HepG2 (cell line): ENCODE data around the gene SRSF2. TPM values are rescaled to one million over a fixed set of nuclear protein-coding genes. Genes with fewer than 3 reads are reported as not detected.

Source experiments
- ASH2L ChIP-seq: fragments of 300-600, 200-600 bp; sonication (generic); IDR thresholded peaks from 2 replicates; pipeline ENCODE4 v1.7.0; 2017; ENCODE audit warnings: low read depth, mild to moderate bottlenecking, moderate library complexity, mixed read lengths, low read length; ENCODE audit not compliant: insufficient read length
- ATF1 ChIP-seq: IDR thresholded peaks from 2 replicates; pipeline ENCODE4 v1.6.1; 2016; ENCODE audit warnings: mild to moderate bottlenecking, control low read depth
- ATF2 ChIP-seq: sonication (generic); formaldehyde crosslinking; IDR thresholded peaks from 2 replicates; pipeline ENCODE4 v1.4.0; 2020; ENCODE audit warnings: missing genetic modification reagents
- DMTF1 ChIP-seq: sonication (generic); formaldehyde crosslinking; IDR thresholded peaks from 2 replicates; pipeline ENCODE4 v1.4.0; 2020; ENCODE audit warnings: mild to moderate bottlenecking, missing genetic modification reagents
- JDP2 ChIP-seq: sonication (generic); formaldehyde crosslinking; IDR thresholded peaks from 2 replicates; pipeline ENCODE4 v1.8.1; 2022; ENCODE audit warnings: missing genetic modification reagents, borderline replicate concordance
- KDM3A ChIP-seq: IDR thresholded peaks from 2 replicates; pipeline ENCODE4 v1.6.1; 2018; ENCODE audit warnings: low read depth, missing compliant biosample characterization
- MZF1 ChIP-seq: sonication (generic); formaldehyde crosslinking; IDR thresholded peaks from 2 replicates; pipeline ENCODE4 v1.8.1; 2023; ENCODE audit warnings: mild to moderate bottlenecking, missing genetic modification reagents, borderline replicate concordance
- NONO ChIP-seq, 2 experiments: fragments of 450-650 bp in 1 of 2; sonication (generic) in 1 of 2; formaldehyde crosslinking in 1 of 2; IDR thresholded peaks in 1 of 2; conservative IDR thresholded peaks in 1 of 2; 2 replicates each; pipeline versions ENCODE4 v1.6.1 to v1.8.0; 2017 to 2022; ENCODE audit warnings: mild to moderate bottlenecking in 1 of 2, missing genetic modification reagents in 1 of 2, moderate library complexity in 1 of 2
- SCMH1 ChIP-seq: sonication (generic); formaldehyde crosslinking; IDR thresholded peaks from 2 replicates; pipeline ENCODE4 v1.9.0; 2021; ENCODE audit warnings: missing genetic modification reagents, mild to moderate bottlenecking, borderline replicate concordance
- ZBTB1 ChIP-seq: sonication (generic); formaldehyde crosslinking; IDR thresholded peaks from 2 replicates; pipeline ENCODE4 v1.4.0; 2020; ENCODE audit warnings: missing genetic modification reagents, borderline replicate concordance
- ZNF550 ChIP-seq: sonication (generic); formaldehyde crosslinking; IDR thresholded peaks from 2 replicates; pipeline ENCODE4 v1.4.0; 2020; ENCODE audit warnings: mild to moderate bottlenecking, missing genetic modification reagents, borderline replicate concordance
- ZNF749 ChIP-seq: sonication (generic); formaldehyde crosslinking; IDR thresholded peaks from 2 replicates; pipeline ENCODE4 v1.8.0; 2022; ENCODE audit warnings: mild to moderate bottlenecking, missing genetic modification reagents, moderate library complexity, borderline replicate concordance
- ZNF772 ChIP-seq: sonication (generic); formaldehyde crosslinking; IDR thresholded peaks from 2 replicates; pipeline ENCODE4 v1.5.0; 2020; ENCODE audit warnings: mild to moderate bottlenecking, missing genetic modification reagents
- ZNF777 ChIP-seq: sonication (generic); formaldehyde crosslinking; IDR thresholded peaks from 2 replicates; pipeline ENCODE4 v1.4.0; 2020; ENCODE audit warnings: missing genetic modification reagents
- ZNF781 ChIP-seq: sonication (generic); formaldehyde crosslinking; IDR thresholded peaks from 2 replicates; pipeline ENCODE4 v1.5.1; 2020; ENCODE audit warnings: borderline replicate concordance, mild to moderate bottlenecking, missing genetic modification reagents; ENCODE audit errors: not compliant biosample characterization
- ZNF788 ChIP-seq: sonication (generic); formaldehyde crosslinking; IDR thresholded peaks from 2 replicates; pipeline ENCODE4 v1.5.0; 2020; ENCODE audit warnings: mild to moderate bottlenecking, missing genetic modification reagents, borderline replicate concordance
- polyA plus RNA-seq, 8 experiments: library from polyadenylated mRNA; depleted of rRNA in 3 of 8; stranded (reverse) in 7 of 8; unstranded in 1 of 8; fragments of >200 nt; fragmentation: Illumina TruSeq in 4 of 8; extraction: Trizol in 4 of 8; gene quantifications; 2 replicates each; pipeline versions ENCODE4 v1.2.1 to v1.2.3, GENCODE V29; 2011 to 2016; ENCODE audit warnings: low read depth in 4 of 8, missing spikeins in 1 of 8, mixed read lengths in 1 of 8; ENCODE audit not compliant: insufficient read depth in 1 of 8
- total RNA-seq, 5 experiments: library from RNA; depleted of rRNA; stranded (reverse); fragments of >200 nt; fragmentation: Illumina TruSeq; extraction: Trizol; gene quantifications; 2 replicates each; pipeline ENCODE4 v1.2.3, GENCODE V29; 2016; ENCODE audit warnings: low read depth in 1 of 5
- TF ChIP-seq, protein P1 (sequence below): sonication (generic); formaldehyde crosslinking; IDR thresholded peaks from 2 replicates; pipeline ENCODE4 v1.4.0; 2020; ENCODE audit warnings: missing genetic modification reagents
- TF ChIP-seq, protein P2 (sequence below): sonication (generic); formaldehyde crosslinking; IDR thresholded peaks from 2 replicates; pipeline ENCODE4 v1.9.0; 2021; ENCODE audit warnings: missing genetic modification reagents, mild to moderate bottlenecking, borderline replicate concordance

The SRSF2 gene
- total and polyA plus RNA-seq, 2 of the 13 experiments (the other 11 are each of a cell fraction or from before 2014, with no cell fraction given): 306 to 319 TPM

DNA sequence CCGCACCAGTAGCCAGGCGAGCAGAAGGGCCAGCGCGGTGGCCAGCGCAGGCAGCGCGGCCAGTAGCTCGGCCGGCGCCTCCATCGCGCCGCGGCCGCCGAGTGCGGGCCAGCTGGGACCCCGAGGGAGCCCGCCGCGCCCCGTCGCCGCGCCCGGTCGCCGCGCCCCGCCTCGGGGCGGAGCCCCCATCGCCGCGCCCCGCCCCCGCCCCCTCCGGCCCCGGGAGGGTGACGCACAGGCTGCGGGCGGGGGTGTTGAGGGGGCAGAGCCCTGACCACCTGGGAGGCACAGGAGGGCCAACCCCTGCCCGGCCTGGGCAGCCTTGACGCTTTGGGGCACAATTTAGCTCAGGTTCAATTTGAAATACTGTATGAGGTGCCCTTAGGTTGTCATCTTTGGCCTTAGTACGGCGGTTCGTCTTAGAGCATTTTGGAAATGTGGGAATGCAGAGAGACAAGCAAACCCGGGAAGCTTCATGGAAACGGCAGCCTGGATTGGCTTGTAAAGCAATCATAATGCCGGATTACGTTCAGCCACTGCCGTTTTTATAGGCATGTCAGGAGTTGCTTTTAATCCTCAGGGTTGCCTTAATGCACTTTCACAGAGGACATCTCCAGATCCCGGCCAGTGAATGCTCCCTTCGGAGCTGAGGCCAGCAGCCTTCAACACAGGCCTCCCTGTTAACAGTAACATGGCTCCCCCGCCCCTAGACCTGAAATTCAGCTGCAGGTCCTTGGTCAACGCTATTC is 26.1 kb downstream of the SRSF2 start, which contains the start of gene MXRA7 (continued):
- TF ChIP-seq ZNF777 (CRISPR knock-in tag): no peak
- TF ChIP-seq ZNF749 (CRISPR knock-in tag): no peak
- no peak for TF ChIP-seq ATF1
- TF ChIP-seq NONO (IDR thresholded peaks at IDR 0.05): no peak
- no peak for TF ChIP-seq NONO (CRISPR knock-in tag; conservative IDR thresholded peaks at IDR 0.05)
- TF ChIP-seq, protein P1, sequence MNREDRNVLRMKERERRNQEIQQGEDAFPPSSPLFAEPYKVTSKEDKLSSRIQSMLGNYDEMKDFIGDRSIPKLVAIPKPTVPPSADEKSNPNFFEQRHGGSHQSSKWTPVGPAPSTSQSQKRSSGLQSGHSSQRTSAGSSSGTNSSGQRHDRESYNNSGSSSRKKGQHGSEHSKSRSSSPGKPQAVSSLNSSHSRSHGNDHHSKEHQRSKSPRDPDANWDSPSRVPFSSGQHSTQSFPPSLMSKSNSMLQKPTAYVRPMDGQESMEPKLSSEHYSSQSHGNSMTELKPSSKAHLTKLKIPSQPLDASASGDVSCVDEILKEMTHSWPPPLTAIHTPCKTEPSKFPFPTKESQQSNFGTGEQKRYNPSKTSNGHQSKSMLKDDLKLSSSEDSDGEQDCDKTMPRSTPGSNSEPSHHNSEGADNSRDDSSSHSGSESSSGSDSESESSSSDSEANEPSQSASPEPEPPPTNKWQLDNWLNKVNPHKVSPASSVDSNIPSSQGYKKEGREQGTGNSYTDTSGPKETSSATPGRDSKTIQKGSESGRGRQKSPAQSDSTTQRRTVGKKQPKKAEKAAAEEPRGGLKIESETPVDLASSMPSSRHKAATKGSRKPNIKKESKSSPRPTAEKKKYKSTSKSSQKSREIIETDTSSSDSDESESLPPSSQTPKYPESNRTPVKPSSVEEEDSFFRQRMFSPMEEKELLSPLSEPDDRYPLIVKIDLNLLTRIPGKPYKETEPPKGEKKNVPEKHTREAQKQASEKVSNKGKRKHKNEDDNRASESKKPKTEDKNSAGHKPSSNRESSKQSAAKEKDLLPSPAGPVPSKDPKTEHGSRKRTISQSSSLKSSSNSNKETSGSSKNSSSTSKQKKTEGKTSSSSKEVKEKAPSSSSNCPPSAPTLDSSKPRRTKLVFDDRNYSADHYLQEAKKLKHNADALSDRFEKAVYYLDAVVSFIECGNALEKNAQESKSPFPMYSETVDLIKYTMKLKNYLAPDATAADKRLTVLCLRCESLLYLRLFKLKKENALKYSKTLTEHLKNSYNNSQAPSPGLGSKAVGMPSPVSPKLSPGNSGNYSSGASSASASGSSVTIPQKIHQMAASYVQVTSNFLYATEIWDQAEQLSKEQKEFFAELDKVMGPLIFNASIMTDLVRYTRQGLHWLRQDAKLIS (CRISPR knock-in tag): no peak
- no peak for TF ChIP-seq MZF1 (CRISPR knock-in tag)
- TF ChIP-seq ZBTB1: no peak
- TF ChIP-seq KDM3A (CRISPR knock-in tag): no peak
- TF ChIP-seq ZNF788: 0 out of 2 replicates have a peak, but pooled peaks have one; percentile 41
- TF ChIP-seq DMTF1: no peak
- 0 out of 2 replicates have a peak, but pooled peaks have one; percentile 44 for TF ChIP-seq ATF2 (CRISPR knock-in tag)
- TF ChIP-seq ZNF781 (CRISPR knock-in tag): peak; percentile 61
- TF ChIP-seq ZNF772 (CRISPR knock-in tag): peak; percentile 24; the same call in 1 of the 2 replicates
- TF ChIP-seq, protein P2, sequence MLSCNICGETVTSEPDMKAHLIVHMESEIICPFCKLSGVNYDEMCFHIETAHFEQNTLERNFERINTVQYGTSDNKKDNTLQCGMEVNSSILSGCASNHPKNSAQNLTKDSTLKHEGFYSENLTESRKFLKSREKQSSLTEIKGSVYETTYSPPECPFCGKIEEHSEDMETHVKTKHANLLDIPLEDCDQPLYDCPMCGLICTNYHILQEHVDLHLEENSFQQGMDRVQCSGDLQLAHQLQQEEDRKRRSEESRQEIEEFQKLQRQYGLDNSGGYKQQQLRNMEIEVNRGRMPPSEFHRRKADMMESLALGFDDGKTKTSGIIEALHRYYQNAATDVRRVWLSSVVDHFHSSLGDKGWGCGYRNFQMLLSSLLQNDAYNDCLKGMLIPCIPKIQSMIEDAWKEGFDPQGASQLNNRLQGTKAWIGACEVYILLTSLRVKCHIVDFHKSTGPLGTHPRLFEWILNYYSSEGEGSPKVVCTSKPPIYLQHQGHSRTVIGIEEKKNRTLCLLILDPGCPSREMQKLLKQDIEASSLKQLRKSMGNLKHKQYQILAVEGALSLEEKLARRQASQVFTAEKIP (CRISPR knock-in tag): no peak
- no peak for TF ChIP-seq JDP2 (CRISPR knock-in tag)
- TF ChIP-seq ASH2L: no peak
- no peak for TF ChIP-seq ZNF550
- TF ChIP-seq SCMH1 (CRISPR knock-in tag): no peak
